Measurements from ENCODE around the gene TPRX2. TPM values are rescaled to one million over a fixed set of nuclear protein-coding genes. Genes with fewer than 3 reads are reported as not detected.

The TPRX2 gene
- total and polyA plus RNA-seq, 2 of the 8 experiments (the other 6 are each of a cell fraction or from before 2014, with no cell fraction given), result not detected

DNA sequence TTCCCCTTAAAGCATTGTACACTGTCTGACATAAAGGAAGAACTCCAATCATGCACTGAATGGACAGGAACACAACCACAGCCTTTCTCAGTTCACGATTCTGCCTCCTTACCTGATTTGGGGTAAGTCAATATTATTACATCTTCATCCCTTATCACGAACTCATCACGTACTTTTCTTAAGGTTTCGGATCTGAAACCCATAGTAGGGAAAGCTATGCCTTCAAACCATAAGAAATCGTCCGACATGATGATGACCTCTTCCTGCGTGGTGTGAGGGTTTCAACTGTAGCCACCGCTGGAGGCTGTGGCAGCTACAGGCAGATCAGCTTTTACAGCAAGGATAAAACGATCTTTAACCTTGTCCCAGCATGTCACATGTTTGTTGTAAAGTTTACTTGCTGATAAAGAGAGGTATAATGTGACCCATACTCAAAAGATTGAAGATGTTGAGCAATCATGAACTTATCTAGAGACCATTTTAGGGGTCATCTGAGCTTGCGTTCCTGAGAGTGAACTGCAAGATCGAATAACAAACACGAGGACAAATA, 27.1 kb downstream of the TPRX2 start, which contains the start of gene SULT2A1:
SULT2A1 (minus strand) TSS at position 306 of the 550 bp plus-strand sequence; CDS start at position 248, 58 bp downstream.
- H3K79me2 ChIP-seq (ENCODE audit: control insufficient read depth in 1 of 2, insufficient read depth in 2 of 2, low read length in 2 of 2), result no peaks in the 10 kb centered on the region
- POLR2A ChIA-PET (ENCODE audit: partially characterized antibody), result no interaction called here
- TF ChIP-seq CBX8 (IDR thresholded peaks at IDR 0.05; ENCODE audit: borderline replicate concordance, low read depth, low read length) (no peak), BRCA1 (IDR thresholded peaks at IDR 0.05; ENCODE audit: low read depth, low read length) (no peak), POU5F1 (IDR thresholded peaks at IDR 0.05; ENCODE audit: low read depth, low read length) (no peak), NRF1 (IDR thresholded peaks at IDR 0.05; ENCODE audit: low read depth, low read length) (no peak), GTF2F1 (IDR thresholded peaks at IDR 0.05; ENCODE audit: borderline replicate concordance, low read depth, low read length) (no peak), MAFK (IDR thresholded peaks at IDR 0.05; ENCODE audit: low read depth, low read length) (no peak), CTBP2 (IDR thresholded peaks at IDR 0.05; ENCODE audit: borderline replicate concordance, insufficient read depth, insufficient read length, low read length) (no peak), SP4 (IDR thresholded peaks at IDR 0.05; ENCODE audit: low read length) (no peak), RXRA (IDR thresholded peaks at IDR 0.05; ENCODE audit: insufficient read depth, low read depth, low read length) (no peak), FOSL1 (IDR thresholded peaks at IDR 0.05; ENCODE audit: insufficient read depth, low read depth, low read length) (no peak), CHD1 (IDR thresholded peaks at IDR 0.05; ENCODE audit: low read depth, low read length) (no peak), ZNF274 (IDR thresholded peaks at IDR 0.05; ENCODE audit: borderline replicate concordance, extremely low read depth, low read length) (no peak), KDM1A (IDR thresholded peaks at IDR 0.05; ENCODE audit: borderline replicate concordance, low read length) (no peak)
- TF ChIP-seq, protein P1, sequence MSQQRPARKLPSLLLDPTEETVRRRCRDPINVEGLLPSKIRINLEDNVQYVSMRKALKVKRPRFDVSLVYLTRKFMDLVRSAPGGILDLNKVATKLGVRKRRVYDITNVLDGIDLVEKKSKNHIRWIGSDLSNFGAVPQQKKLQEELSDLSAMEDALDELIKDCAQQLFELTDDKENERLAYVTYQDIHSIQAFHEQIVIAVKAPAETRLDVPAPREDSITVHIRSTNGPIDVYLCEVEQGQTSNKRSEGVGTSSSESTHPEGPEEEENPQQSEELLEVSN (IDR thresholded peaks at IDR 0.05), result no peak

More for the DNA sequence above, 27.1 kb downstream of the TPRX2 start, which contains the start of gene SULT2A1:
- WGBS, 2 experiments (ENCODE audit: extremely low coverage in 1 of 2, insufficient coverage in 1 of 2, insufficient read length in 1 of 2, insufficient replicate concordance in 2 of 2, low coverage in 1 of 2, low lambda C conversion rate in 2 of 2, missing lambda C conversion rate in 1 of 2), result 89% methylated on average over 12 of the region's 12 CpGs; no CpG with 5 or more reads in 1 of the 2 experiments
- H2AFZ ChIP-seq (ENCODE audit: low read length), result peak within 1 kb of the TSS; percentile 37
- no peak within 1 kb of the TSS for H2BK5ac ChIP-seq (ENCODE audit: low read depth, low read length)
- no peak within 1 kb of the TSS for H4K91ac ChIP-seq (replicated peaks; ENCODE audit: insufficient read length, low read length)
- no peak for FAIRE-seq
- no peak within 1 kb of the TSS for H3K4me2 ChIP-seq (ENCODE audit: insufficient read depth in 1 of 2, low read depth in 2 of 2, low read length in 2 of 2)
- no peaks in the 10 kb centered on the region for H3K23me2 ChIP-seq (ENCODE audit: low read depth, low read length)
- H2BK15ac ChIP-seq (ENCODE audit: low read length), result no peak within 1 kb of the TSS
- no peak within 1 kb of the TSS for H3K23ac ChIP-seq (ENCODE audit: insufficient read length)
- H3K9me3 ChIP-seq (ENCODE audit: insufficient read depth in 2 of 2, low read depth in 1 of 2, low read length in 1 of 2), result no peaks in the 10 kb centered on the region
- H3K56ac ChIP-seq (replicated peaks; ENCODE audit: insufficient read length, low read depth, low read length), result no peak within 1 kb of the TSS
- no peaks in the 10 kb centered on the region for H3K4me1 ChIP-seq (replicated peaks in 1 of 4; ENCODE audit: control insufficient read depth in 3 of 4, insufficient read depth in 4 of 4, low read length in 3 of 4)
- H4K20me1 ChIP-seq (replicated peaks in 1 of 2; ENCODE audit: control insufficient read depth in 1 of 2, insufficient read depth in 2 of 2, low read length in 2 of 2), result no peaks in the 10 kb centered on the region
- no peaks in the 10 kb centered on the region for H3K27me3 ChIP-seq (replicated peaks in 1 of 4; ENCODE audit: control insufficient read depth in 3 of 4, extremely low read depth in 1 of 4, insufficient read depth in 3 of 4, low read length in 3 of 4)
- no peaks in the 10 kb centered on the region for H3K36me3 ChIP-seq (ENCODE audit: control insufficient read depth in 2 of 4, insufficient read depth in 4 of 4, low read length in 3 of 4)
- DNase-seq (ENCODE audit: low read depth in 1 of 2, low spot score in 2 of 2), result no peak
- H3K27ac ChIP-seq (ENCODE audit: low read depth, low read length), result no peak within 1 kb of the TSS
- H3K4me3 ChIP-seq (ENCODE audit: extremely low read depth in 1 of 4, insufficient read depth in 2 of 4, low read depth in 3 of 4, low read length in 4 of 4), result no peak within 1 kb of the TSS
- CTCF ChIA-PET (ENCODE audit: partially characterized antibody), result interaction anchor here (2.3 kb wide), 1 partner anchor 18 kb away, joined by 14 read pairs; no protein-coding TSS in a partner anchor
- no peak within 1 kb of the TSS for H2AK5ac ChIP-seq (ENCODE audit: low read depth, low read length)
- H3K9ac ChIP-seq (replicated peaks in 1 of 4; ENCODE audit: extremely low read depth in 1 of 4, low read depth in 3 of 4, low read length in 3 of 4), result no peak within 1 kb of the TSS
- no peak within 1 kb of the TSS for H3K14ac ChIP-seq (ENCODE audit: insufficient read length)
- no peak within 1 kb of the TSS for H2BK20ac ChIP-seq (ENCODE audit: low read length)
- no peaks in the 10 kb centered on the region for H3K79me1 ChIP-seq (ENCODE audit: low read depth, low read length)
- no peak within 1 kb of the TSS for H2BK12ac ChIP-seq (ENCODE audit: low read depth, low read length)
- H4K8ac ChIP-seq (ENCODE audit: extremely low read depth, insufficient read depth, low read length), result no peak within 1 kb of the TSS
- H3K18ac ChIP-seq (ENCODE audit: extremely low read depth, low read length), result no peak within 1 kb of the TSS
- no peak within 1 kb of the TSS for H3K4ac ChIP-seq (replicated peaks; ENCODE audit: insufficient read length, low read depth, low read length)
- no peak within 1 kb of the TSS for H4K5ac ChIP-seq (ENCODE audit: insufficient read length, low read depth, low read length)
- H2BK120ac ChIP-seq (replicated peaks; ENCODE audit: low read depth, low read length), result no peak within 1 kb of the TSS

Data from H1 (cell line).